Endodermal cell (in vitro differentiated cells): ENCODE results near the gene HNRNPUL1. TPM values are rescaled to one million over a fixed set of nuclear protein-coding genes. Genes with fewer than 3 reads are reported as not detected.

Experiments used
- DNase-seq: peaks from one replicate; pipeline ENCODE4 v3.0.0-alpha.2; 2017
- H3K27ac ChIP-seq: 2 replicates; pipeline ENCODE4 v1.5.1; 2013; ENCODE audit warnings: mild to moderate bottlenecking, low read depth, low read length, moderate library complexity
- H3K27me3 ChIP-seq: 2 replicates; pipeline ENCODE4 v1.6.1; 2013; ENCODE audit warnings: mild to moderate bottlenecking, low read length, moderate library complexity; ENCODE audit not compliant: insufficient read depth, control insufficient read depth, poor library complexity, severe bottlenecking
- H3K36me3 ChIP-seq: 2 replicates; pipeline ENCODE4 v1.7.0; 2013; ENCODE audit warnings: mild to moderate bottlenecking, low read length, moderate library complexity; ENCODE audit not compliant: control insufficient read depth, insufficient read depth
- H3K4me1 ChIP-seq: one replicate; pipeline ENCODE4 v1.7.0; 2013; ENCODE audit warnings: low read length; ENCODE audit not compliant: control insufficient read depth, insufficient read depth
- H3K4me3 ChIP-seq: 2 replicates; pipeline ENCODE4 v1.5.1; 2013; ENCODE audit warnings: mild to moderate bottlenecking, low read length, moderate library complexity
- H3K9ac ChIP-seq: 2 replicates; pipeline ENCODE4 v1.6.1; 2013; ENCODE audit warnings: mild to moderate bottlenecking, low read length, moderate library complexity; ENCODE audit not compliant: poor library complexity, severe bottlenecking; ENCODE audit errors: extremely low read depth
- H3K9me3 ChIP-seq: 2 replicates; pipeline ENCODE4 v1.6.1; 2013; ENCODE audit warnings: mild to moderate bottlenecking, low read length, moderate library complexity; ENCODE audit not compliant: control insufficient read depth
- H3K27ac Mint-ChIP-seq: 2 replicates; pipeline ENCODE4 v1.8.0; 2020; ENCODE audit warnings: mixed read lengths
- H3K27me3 Mint-ChIP-seq: 2 replicates; pipeline ENCODE4 v1.8.0; 2021; ENCODE audit warnings: mild to moderate bottlenecking, mixed read lengths; ENCODE audit not compliant: insufficient read depth
- H3K36me3 Mint-ChIP-seq: 2 replicates; pipeline ENCODE4 v1.8.0; 2020; ENCODE audit warnings: low read depth, mixed read lengths
- H3K4me1 Mint-ChIP-seq: 2 replicates; pipeline ENCODE4 v1.8.0; 2020; ENCODE audit warnings: mixed read lengths
- H3K4me3 Mint-ChIP-seq: 2 replicates; pipeline ENCODE4 v1.8.0; 2020; ENCODE audit warnings: mild to moderate bottlenecking, moderate library complexity, mixed read lengths
- H3K9me3 Mint-ChIP-seq: 2 replicates; pipeline ENCODE4 v1.8.0; 2020; ENCODE audit warnings: mild to moderate bottlenecking, mixed read lengths
- WGBS, 2 experiments: methylation state at CpG; one replicate each; pipeline versions ENCODE4 v1.1.5 to v1.1.7; 2013; ENCODE audit warnings: missing lambda C conversion rate in 2 of 2, mixed read lengths in 1 of 2; ENCODE audit not compliant: insufficient coverage in 1 of 2, insufficient read length in 1 of 2; 5-methylcytosine and 5-hydroxymethylcytosine counted together
- total RNA-seq, 2 donors: library from RNA; stranded (reverse); fragmentation: NEBNext Ultra II Directional in 1 of 2; extraction: Animal tissue kit (Norgen Biotek cat#: 25700) in 1 of 2; gene quantifications; 2 replicates in 1 of 2; 3 replicates in 1 of 2; pipeline ENCODE4 v1.2.1, GENCODE V29; 2021
- TF ChIP-seq, protein P1 (sequence below): fragments of 200-600 bp; sonication (generic); conservative IDR thresholded peaks from 2 replicates; pipeline ENCODE4 v1.5.0; 2021; ENCODE audit warnings: antibody characterized with exemption, mild to moderate bottlenecking

The HNRNPUL1 gene
- total RNA-seq, 2 donors from 2014 or later, result 211 to 225 TPM

DNA sequence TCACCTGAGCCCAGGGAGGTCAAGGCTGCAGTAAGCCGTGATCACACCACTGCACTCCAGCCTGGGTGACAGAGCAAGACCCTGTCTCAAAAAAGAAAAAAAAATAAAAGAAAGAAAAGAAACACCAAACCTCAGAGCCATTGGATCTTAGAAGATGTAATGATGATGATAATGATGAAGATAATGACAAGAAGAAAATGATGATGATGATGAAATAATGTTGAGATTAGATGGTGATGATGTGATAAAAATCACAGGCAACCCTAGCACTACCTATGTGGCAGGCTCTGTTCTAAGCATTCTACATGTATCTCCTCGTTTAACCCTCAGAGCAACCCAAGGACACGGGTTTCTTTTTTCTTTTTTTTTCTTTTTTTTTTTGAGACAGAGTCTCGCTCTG, 20.1 kb upstream of the HNRNPUL1 start:
- Mint-ChIP-seq H3K4me3 (no peak overlapping the region), H3K36me3 (peaks cover 24% of the 10 kb centered on the region), H3K27ac (no peak overlapping the region), H3K9me3 (no peaks in the 10 kb centered on the region), H3K4me1 (no peaks in the 10 kb centered on the region), H3K27me3 (no peaks in the 10 kb centered on the region)
- Histone ChIP-seq H3K9ac (no peak overlapping the region), H3K9me3 (no peaks in the 10 kb centered on the region), H3K4me1 (no peaks in the 10 kb centered on the region), H3K27ac (no peak overlapping the region), H3K27me3 (no peaks in the 10 kb centered on the region), H3K36me3 (no peaks in the 10 kb centered on the region), H3K4me3 (no peak overlapping the region)
- WGBS, 2 experiments, result 91% methylated on average over 3 of the region's 4 CpGs; no CpG with 5 or more reads in 1 of the 2 experiments
- no peak for DNase-seq
- TF ChIP-seq, protein P1, sequence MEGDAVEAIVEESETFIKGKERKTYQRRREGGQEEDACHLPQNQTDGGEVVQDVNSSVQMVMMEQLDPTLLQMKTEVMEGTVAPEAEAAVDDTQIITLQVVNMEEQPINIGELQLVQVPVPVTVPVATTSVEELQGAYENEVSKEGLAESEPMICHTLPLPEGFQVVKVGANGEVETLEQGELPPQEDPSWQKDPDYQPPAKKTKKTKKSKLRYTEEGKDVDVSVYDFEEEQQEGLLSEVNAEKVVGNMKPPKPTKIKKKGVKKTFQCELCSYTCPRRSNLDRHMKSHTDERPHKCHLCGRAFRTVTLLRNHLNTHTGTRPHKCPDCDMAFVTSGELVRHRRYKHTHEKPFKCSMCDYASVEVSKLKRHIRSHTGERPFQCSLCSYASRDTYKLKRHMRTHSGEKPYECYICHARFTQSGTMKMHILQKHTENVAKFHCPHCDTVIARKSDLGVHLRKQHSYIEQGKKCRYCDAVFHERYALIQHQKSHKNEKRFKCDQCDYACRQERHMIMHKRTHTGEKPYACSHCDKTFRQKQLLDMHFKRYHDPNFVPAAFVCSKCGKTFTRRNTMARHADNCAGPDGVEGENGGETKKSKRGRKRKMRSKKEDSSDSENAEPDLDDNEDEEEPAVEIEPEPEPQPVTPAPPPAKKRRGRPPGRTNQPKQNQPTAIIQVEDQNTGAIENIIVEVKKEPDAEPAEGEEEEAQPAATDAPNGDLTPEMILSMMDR, result no peak

DNA sequence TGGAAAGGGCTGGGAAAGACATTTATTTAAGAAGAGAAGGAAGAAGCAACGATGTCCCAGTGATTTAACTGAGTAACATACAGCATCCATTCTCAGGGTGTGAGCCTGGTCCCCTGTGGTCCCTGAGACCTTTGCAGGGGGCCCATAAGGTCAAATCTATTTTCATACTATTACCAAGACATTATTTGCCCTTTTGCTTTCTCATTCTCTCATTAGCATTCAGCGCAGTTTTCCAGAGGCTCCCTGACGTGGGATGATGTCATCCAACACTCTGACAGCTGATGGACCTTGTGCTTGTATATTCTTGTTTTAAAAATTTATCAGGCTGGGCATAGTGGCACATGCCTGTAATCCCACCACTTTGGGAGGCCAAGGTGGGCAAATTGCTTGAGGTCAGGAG, 18.3 kb upstream of the HNRNPUL1 start:
- WGBS, 2 experiments, result 97 to 100% methylated on average over 1 to 3 of the region's 3 CpGs
- TF ChIP-seq, protein P1, result no peak
- Mint-ChIP-seq H3K36me3 (peaks cover 24% of the 10 kb centered on the region), H3K4me1 (no peaks in the 10 kb centered on the region), H3K9me3 (no peaks in the 10 kb centered on the region), H3K27ac (no peak overlapping the region), H3K4me3 (no peak overlapping the region), H3K27me3 (no peaks in the 10 kb centered on the region)
- DNase-seq, result no peak
- no peaks in the 10 kb centered on the region for H3K36me3 ChIP-seq
- no peaks in the 10 kb centered on the region for H3K4me1 ChIP-seq
- H3K4me3 ChIP-seq, result no peak overlapping the region
- H3K27ac ChIP-seq, result no peak overlapping the region
- no peaks in the 10 kb centered on the region for H3K27me3 ChIP-seq
- no peaks in the 10 kb centered on the region for H3K9me3 ChIP-seq
- H3K9ac ChIP-seq, result no peak overlapping the region

DNA sequence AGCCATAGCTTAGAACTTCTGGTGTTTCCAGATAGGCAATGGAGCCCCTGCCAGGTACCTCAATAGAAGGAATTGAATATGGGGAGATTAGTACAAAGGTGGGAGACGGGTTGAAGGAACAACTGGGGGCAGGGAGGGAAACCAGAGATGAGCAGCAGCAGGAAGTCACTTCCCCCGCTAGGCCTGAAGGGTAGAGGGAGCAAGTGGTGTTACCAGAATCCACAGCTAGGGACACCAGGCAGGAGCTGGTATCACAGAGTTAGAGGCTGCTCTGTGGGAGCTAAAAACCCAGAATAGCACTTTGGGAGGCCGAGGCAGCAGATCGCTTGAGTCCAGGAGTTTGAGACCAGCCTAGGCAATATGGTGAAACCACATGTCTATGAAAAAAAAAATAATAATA, 15.3 kb upstream of the HNRNPUL1 start:
- 93 to 96% methylated on average over 3 to 4 of the region's 4 CpGs for WGBS, 2 experiments
- no peak overlapping the region for H3K4me3 Mint-ChIP-seq
- no peaks in the 10 kb centered on the region for H3K4me1 Mint-ChIP-seq
- H3K4me3 ChIP-seq, result no peak overlapping the region
- no peak overlapping the region for H3K27ac ChIP-seq
- peak; percentile 70 for DNase-seq
- TF ChIP-seq, protein P1, result peak; percentile 50
- H3K9me3 ChIP-seq, result no peaks in the 10 kb centered on the region
- no peaks in the 10 kb centered on the region for H3K27me3 Mint-ChIP-seq
- H3K9ac ChIP-seq, result no peak overlapping the region
- no peaks in the 10 kb centered on the region for H3K9me3 Mint-ChIP-seq
- no peak overlapping the region for H3K27ac Mint-ChIP-seq
- no peaks in the 10 kb centered on the region for H3K4me1 ChIP-seq
- no peaks in the 10 kb centered on the region for H3K36me3 ChIP-seq
- H3K27me3 ChIP-seq, result no peaks in the 10 kb centered on the region
- H3K36me3 Mint-ChIP-seq, result peaks cover 29% of the 10 kb centered on the region
